Measurements from ENCODE around the gene PSTPIP2. TPM values are rescaled to one million over a fixed set of nuclear protein-coding genes. Genes with fewer than 3 reads are reported as not detected.

Gene PSTPIP2
- total RNA-seq, 1 experiment from 2014 or later = 0.39 TPM

- H3K36me3 ChIP-seq (ENCODE audit: control insufficient read depth, insufficient read depth, low read length) = no peaks in the 10 kb centered on the region
- no peaks in the 10 kb centered on the region for H3K27me3 ChIP-seq (ENCODE audit: control insufficient read depth, insufficient read depth, low read length)
- DNase-seq (ENCODE audit: low read depth, low spot score) = no peak
- no peak overlapping the region for H3K27ac ChIP-seq (ENCODE audit: low read length)
- POLR2A ChIA-PET = no interaction called here
- no peak for ATAC-seq
- H3K9me3 ChIP-seq (ENCODE audit: control insufficient read depth, insufficient read depth, low read depth, low read length) = no peaks in the 10 kb centered on the region
- BruUV-seq (replicated peaks) = no TSS peak
- in situ Hi-C loops (cut with HindIII; ENCODE audit: low pct_unique_long_range_greater_than_20kb, low sequenced_read_pairs) = no loop called here
- H3K4me1 ChIP-seq (ENCODE audit: control insufficient read depth, insufficient read depth, low read length) = no peaks in the 10 kb centered on the region
- intact Hi-C loops (cut with micrococcal nuclease; ENCODE audit: unreplicated experiment) = no loop called here
- TF ChIP-seq SIN3A (IDR thresholded peaks at IDR 0.05; ENCODE audit: borderline replicate concordance, insufficient read depth, low read depth, low read length) (no peak), POLR2AphosphoS5 (IDR thresholded peaks at IDR 0.05; ENCODE audit: low read depth, low read length) (no peak), REST (IDR thresholded peaks at IDR 0.05; ENCODE audit: insufficient read depth in 1 of 2, low read depth in 2 of 2, low read length in 1 of 2) (no peak), TCF7L2 (IDR thresholded peaks at IDR 0.05; ENCODE audit: low read depth, low read length) (no peak), CTCF (IDR thresholded peaks at IDR 0.05) (no peak)
- CTCF ChIA-PET = no interaction called here
- no peak overlapping the region for H3K4me3 ChIP-seq (ENCODE audit: low read depth in 2 of 2, low read length in 2 of 2)
Measured at GRCh38 chr18:45978084-45978483, 94.0 kb downstream of the PSTPIP2 start.

GRCh38 chr18:45976974-45977373 lies 95.1 kb downstream of the PSTPIP2 start:
- CTCF ChIA-PET = no interaction called here
- POLR2A ChIA-PET = no interaction called here
- DNase-seq (ENCODE audit: low read depth, low spot score) = no peak

More at GRCh38 chr18:45976974-45977373, 95.1 kb downstream of the PSTPIP2 start:
- Histone ChIP-seq H3K36me3 (ENCODE audit: control insufficient read depth, insufficient read depth, low read length) (no peaks in the 10 kb centered on the region), H3K27ac (ENCODE audit: low read length) (no peak overlapping the region), H3K4me1 (ENCODE audit: control insufficient read depth, insufficient read depth, low read length) (no peaks in the 10 kb centered on the region), H3K27me3 (ENCODE audit: control insufficient read depth, insufficient read depth, low read length) (no peaks in the 10 kb centered on the region), H3K4me3 (ENCODE audit: low read depth in 2 of 2, low read length in 2 of 2) (no peak overlapping the region), H3K9me3 (ENCODE audit: control insufficient read depth, insufficient read depth, low read depth, low read length) (no peaks in the 10 kb centered on the region)
- no peak for TF ChIP-seq POLR2AphosphoS5 (IDR thresholded peaks at IDR 0.05; ENCODE audit: low read depth, low read length)
- no peak for TF ChIP-seq REST (IDR thresholded peaks at IDR 0.05; ENCODE audit: insufficient read depth in 1 of 2, low read depth in 2 of 2, low read length in 1 of 2)
- no peak for TF ChIP-seq TCF7L2 (IDR thresholded peaks at IDR 0.05; ENCODE audit: low read depth, low read length)
- no peak for TF ChIP-seq CTCF (IDR thresholded peaks at IDR 0.05)
- TF ChIP-seq SIN3A (IDR thresholded peaks at IDR 0.05; ENCODE audit: borderline replicate concordance, insufficient read depth, low read depth, low read length) = no peak
- no TSS peak for BruUV-seq (replicated peaks)
- no peak for ATAC-seq
- intact Hi-C loops (cut with micrococcal nuclease; ENCODE audit: unreplicated experiment) = no loop called here
- in situ Hi-C loops (cut with HindIII; ENCODE audit: low pct_unique_long_range_greater_than_20kb, low sequenced_read_pairs) = no loop called here
